HG03571 (cell line): ENCODE results near the gene PNPLA6.
A peak's percentile ranks its signal among the peaks of the same experiment; 100 is the strongest.
"Not testable (repeated sequence)": the region's sequence is repeated elsewhere in the genome, so short reads cannot be mapped to it uniquely, and the experiment has no call there.

ENCODE experiments used
- ATAC-seq: cut with Tn5 transposase; IDR thresholded peaks from one replicate; pipeline ENCODE4 v1.9.1; 2021; ENCODE audit not compliant: unreplicated experiment

The PNPLA6 gene

DNA sequence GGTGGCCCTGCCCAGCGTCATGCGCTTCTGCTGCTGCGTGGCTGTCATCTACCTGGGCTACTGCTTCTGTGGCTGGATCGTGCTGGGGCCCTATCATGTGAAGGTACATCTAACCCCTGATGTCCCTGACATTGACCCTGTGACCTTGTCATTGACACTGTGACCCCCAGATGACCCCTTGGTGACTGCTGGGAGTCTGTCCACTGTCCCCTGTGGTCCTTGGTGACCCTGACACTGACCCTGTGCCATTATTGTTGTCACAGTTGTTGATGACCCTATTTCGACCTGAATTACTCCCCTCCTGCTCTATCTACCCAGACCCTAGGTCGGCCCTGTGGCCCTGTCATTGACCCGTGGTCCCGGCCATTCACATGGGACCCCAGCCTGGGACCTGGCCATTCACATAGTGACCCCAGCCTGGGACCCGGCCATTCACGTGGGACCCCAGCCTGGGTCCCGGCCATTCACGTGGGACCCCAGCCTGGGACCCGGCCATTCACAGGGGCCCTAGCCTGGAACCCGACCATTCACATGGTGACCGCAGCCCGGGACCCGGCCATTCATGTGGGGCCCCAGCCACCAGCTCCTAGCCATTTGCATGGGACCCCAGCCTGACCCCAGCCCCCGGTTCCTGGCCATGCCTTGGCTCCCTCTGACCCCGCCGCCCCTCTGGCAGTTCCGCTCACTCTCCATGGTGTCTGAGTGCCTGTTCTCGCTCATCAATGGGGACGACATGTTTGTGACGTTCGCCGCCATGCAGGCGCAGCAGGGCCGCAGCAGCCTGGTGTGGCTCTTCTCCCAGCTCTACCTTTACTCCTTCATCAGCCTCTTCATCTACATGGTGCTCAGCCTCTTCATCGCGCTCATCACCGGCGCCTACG lies 5.7 kb upstream of the PNPLA6 start:
- ATAC-seq: no peak

DNA sequence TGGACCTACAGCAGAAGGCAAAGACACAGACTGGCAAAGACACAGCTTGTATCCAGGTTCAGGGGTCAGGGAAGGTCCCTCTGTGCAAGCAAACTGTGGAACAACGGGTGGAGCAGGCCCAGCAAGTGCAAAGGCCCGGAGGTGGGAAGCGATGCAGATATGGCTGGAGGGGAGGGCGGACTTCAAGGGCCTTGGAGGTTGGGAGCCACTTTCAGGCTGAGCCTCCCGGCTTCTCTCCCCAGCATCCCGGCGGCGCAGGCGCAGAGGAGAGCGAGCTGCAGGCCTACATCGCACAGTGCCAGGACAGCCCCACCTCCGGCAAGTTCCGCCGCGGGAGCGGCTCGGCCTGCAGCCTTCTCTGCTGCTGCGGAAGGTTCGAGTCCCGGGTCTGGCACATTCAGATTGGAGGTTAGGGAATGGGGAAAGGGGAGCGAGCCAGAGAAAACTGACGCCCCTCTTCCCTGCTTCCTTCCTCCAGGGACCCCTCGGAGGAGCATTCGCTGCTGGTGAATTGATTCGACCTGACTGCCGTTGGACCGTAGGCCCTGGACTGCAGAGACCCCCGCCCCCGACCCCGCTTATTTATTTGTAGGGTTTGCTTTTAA lies 2.1 kb upstream of the PNPLA6 start:
- ATAC-seq: no peak

GRCh38 chr19:7533925-7534480 lies 1.5 kb upstream of the PNPLA6 start:
- ATAC-seq: no peak

DNA sequence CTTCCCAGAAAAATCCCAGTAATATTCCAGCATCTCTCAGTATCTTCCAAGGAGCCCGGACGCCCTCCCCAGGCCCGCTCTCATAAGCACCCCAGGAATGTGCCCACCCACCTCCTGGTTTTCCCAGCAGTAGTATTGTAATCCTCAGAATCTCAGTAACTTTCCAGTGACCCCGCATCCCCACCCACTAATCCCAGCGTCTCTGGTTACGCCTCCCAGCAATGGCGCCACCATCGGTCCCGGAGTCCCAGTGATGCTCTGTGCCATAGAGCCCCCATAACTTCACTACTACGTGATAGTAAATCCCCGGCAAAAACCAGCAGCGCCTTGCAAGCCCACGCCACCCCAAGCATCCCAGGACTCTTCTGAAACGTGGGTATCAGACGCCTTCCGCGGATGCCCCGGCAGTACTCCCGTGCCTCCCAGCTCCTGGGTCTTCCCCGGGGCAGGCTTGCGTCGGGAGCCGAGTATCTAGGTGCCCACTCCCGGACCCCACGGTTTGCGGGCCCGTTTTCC lies 928 bp upstream of the PNPLA6 start:
- peak; percentile 11 for ATAC-seq

DNA sequence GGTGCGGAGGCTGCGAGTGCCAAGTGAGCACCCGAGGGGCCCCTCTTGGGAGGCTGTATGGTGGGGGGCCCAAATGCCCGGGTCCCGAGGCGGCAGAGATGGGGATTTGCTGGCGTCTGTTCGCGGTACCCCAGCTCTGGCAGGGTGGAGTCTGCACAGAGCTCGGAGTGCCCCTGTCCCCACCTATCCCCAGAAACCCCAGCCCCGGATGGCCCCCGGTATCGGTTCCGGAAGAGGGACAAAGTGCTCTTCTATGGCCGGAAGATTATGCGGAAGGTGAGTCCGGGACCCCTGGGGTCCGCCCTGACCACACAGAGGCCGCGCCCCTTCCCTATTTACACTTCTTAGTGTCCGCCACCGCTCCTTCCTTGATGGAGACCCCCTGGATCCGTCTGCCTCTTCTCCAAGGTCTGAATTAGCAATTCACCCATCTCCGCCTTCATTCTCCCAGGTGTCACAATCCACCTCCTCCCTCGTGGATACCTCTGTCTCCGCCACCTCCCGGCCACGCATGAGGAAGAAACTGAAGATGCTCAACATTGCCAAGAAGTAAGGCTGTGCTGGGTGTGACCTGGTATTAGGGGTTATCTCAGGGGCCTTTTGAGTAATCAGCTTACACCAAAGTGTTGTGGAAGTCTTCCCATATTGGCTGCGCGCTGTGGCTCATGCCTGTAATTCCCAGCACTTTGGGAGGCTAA lies 630 bp downstream of the PNPLA6 start:
- no peak for ATAC-seq

- not testable (repeated sequence) for ATAC-seq
Measured at GRCh38 chr19:7538990-7539389, 3.5 kb downstream of the PNPLA6 start.

DNA sequence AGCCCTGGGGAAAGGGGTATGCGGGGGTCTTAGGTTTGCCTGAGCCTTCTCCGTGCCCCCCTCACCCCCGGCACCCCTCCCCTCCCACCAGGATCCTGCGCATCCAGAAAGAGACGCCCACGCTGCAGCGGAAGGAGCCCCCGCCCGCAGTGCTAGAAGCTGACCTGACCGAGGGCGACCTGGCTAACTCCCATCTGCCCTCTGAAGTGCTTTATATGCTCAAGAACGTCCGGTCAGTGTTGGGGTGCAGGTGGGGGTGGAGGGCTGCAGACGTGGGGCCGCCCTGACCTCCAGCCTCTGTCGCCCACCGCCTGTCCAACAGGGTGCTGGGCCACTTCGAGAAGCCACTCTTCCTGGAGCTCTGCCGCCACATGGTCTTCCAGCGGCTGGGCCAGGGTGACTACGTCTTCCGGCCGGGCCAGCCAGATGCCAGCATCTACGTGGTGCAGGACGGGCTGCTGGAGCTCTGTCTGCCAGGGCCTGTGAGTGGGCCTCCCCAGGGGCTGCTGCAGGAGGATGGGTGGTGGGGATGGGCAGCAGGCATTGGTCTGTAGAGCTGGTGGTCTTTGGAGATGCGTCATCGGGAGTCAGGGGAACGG lies 4.4 kb downstream of the PNPLA6 start:
- no peak for ATAC-seq

DNA sequence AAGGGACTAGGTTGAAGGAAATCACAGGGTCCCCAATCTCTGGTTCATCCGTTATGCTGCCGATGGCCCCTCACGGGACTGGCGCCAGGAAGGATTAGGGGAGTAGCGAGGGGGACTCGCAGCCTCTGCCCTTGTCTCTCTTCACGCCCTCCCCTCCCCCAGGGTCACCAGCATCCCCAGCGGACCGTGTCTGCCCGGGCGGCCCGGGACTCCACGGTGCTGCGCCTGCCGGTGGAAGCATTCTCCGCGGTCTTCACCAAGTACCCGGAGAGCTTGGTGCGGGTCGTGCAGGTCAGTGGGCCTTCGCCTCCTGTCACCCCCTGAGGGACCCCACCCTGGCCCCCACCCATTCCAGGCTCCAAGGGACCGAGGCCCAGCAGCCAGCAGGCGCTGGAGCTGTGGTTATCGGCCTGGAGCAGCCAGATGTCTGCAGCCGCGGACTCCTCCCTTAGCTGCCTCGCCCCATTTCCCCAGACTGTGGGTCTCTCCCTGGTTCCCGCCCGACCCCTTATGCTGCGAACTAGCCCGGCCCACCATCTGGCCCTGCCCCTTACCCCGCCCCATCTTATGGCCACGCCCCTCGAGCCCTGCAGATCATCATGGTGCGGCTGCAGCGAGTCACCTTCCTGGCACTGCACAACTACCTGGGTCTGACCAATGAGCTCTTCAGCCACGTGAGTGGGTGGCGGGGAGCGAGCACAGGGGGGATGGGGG lies 5.4 kb downstream of the PNPLA6 start:
- no peak for ATAC-seq

GRCh38 chr19:7541475-7541824 lies 5.9 kb downstream of the PNPLA6 start:
- ATAC-seq: no peak

- ATAC-seq: no peak
Measured at GRCh38 chr19:7541828-7542443, 6.4 kb downstream of the PNPLA6 start.

- no peak for ATAC-seq
Measured at GRCh38 chr19:7542556-7543348, 7.2 kb downstream of the PNPLA6 start.

GRCh38 chr19:7544626-7545025 lies 9.1 kb downstream of the PNPLA6 start:
- no peak for ATAC-seq

GRCh38 chr19:7545300-7545699 lies 9.8 kb downstream of the PNPLA6 start:
- no peak for ATAC-seq

- no peak for ATAC-seq
Measured at GRCh38 chr19:7545904-7546303, 10.4 kb downstream of the PNPLA6 start.

DNA sequence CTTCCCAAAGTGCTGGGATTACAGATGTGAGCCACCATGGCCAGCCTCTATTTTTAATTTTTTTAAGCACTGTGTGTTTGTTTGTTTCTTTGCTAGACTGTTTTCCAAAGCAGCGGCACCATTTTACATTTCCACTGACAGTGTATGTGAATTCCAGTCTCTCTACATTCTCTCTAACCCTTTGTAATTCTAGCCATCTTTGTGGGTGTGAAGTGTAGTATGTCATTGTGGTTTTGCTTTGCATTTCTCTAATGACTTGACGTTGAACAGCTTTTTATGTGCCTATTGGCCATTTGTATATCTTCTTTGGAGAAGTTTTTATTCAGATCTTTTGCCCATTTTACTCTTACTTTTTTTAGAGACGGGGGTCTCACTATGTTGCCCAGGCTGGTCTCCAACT lies 11.6 kb downstream of the PNPLA6 start:
- no peak for ATAC-seq

DNA sequence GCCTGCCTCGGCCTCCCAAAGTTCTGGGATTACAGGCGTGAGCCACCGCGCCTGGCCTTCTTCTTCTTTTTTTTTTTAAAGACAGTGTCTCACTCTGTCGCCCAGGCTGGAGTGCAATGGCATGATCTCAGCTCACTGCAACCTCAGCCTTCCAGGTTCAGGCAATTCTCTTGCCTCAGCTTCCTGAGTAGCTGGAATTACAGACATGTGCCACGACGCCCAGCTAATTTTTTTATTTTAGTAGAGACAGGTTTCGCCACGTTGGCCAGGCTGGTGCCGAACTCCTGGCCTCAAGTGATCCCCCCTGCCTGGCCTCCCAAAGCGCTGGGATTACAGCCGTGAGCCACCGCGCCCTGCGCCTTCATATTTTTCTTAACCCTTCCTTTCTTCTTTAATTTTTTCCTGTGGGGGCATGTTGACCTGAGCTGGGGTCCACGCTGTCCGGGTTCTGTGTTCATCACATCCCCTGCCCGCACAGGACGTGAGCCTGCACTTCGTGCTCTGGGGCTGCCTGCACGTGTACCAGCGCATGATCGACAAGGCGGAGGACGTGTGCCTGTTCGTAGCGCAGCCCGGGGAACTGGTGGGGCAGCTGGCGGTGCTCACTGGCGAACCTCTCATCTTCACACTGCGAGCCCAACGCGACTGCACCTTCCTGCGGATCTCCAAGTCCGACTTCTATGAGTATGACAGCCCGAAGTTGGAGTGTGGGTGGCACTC lies 14.1 kb downstream of the PNPLA6 start:
- no peak for ATAC-seq

DNA sequence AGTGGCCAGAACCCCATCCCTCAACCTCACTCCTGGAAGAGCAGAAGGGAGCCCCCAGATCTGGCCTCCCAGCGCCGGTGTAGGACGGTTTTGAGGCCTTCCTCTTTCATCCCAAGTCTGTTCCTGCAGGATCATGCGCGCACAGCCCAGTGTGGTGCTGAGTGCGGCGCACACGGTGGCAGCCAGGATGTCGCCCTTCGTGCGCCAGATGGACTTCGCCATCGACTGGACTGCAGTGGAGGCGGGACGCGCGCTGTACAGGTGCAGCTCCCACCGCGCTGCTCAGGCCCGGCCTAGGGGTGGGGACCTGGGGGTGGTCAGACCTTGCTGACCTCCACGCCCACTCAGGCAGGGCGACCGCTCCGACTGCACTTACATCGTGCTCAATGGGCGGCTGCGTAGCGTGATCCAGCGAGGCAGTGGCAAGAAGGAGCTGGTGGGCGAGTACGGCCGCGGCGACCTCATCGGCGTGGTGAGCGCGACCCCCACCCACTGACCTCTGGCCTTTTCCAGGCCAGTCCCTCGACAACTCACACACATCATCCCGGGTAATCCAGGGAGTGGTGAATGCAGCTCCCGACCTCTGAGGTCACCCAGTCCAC lies 14.8 kb downstream of the PNPLA6 start:
- ATAC-seq: no peak
